Activated T-cell treated with anti-CD3 and anti-CD28 coated beads for 1 hour (primary cell): ENCODE measurements around the gene NDUFA12.

Source experiments
- DNase-seq: peaks from one replicate; pipeline ENCODE4 v3.0.0-alpha.2; 2020; ENCODE audit warnings: low read depth

Gene NDUFA12

GRCh38 chr12:94980577-94980976 lies 22.9 kb downstream of the NDUFA12 start:
- no peak for DNase-seq

- DNase-seq, result no peak
Measured at GRCh38 chr12:94979941-94980340, 23.6 kb downstream of the NDUFA12 start.

GRCh38 chr12:94977766-94978468 lies 25.6 kb downstream of the NDUFA12 start:
- no peak for DNase-seq

- DNase-seq, result no peak
Measured at GRCh38 chr12:94973221-94973620, 30.3 kb downstream of the NDUFA12 start.

- no peak for DNase-seq
Measured at GRCh38 chr12:94972795-94973194, 30.7 kb downstream of the NDUFA12 start.

GRCh38 chr12:94971923-94972322 lies 31.6 kb downstream of the NDUFA12 start:
- no peak for DNase-seq

- DNase-seq, result no peak
Measured at GRCh38 chr12:94970560-94970959, 32.9 kb downstream of the NDUFA12 start.

- DNase-seq, result no peak
Measured at GRCh38 chr12:94969424-94969823, 34.1 kb downstream of the NDUFA12 start.

GRCh38 chr12:94965982-94966630 lies 37.4 kb downstream of the NDUFA12 start:
- DNase-seq, result no peak

- no peak for DNase-seq
Measured at GRCh38 chr12:94963649-94964048, 39.8 kb downstream of the NDUFA12 start.

GRCh38 chr12:94962670-94963069 lies 40.8 kb downstream of the NDUFA12 start:
- DNase-seq, result no peak

GRCh38 chr12:94961911-94962310 lies 41.6 kb downstream of the NDUFA12 start:
- no peak for DNase-seq

GRCh38 chr12:94961256-94961824 lies 42.2 kb downstream of the NDUFA12 start:
- DNase-seq, result no peak

GRCh38 chr12:94957006-94957405 lies 46.5 kb downstream of the NDUFA12 start:
- no peak for DNase-seq

GRCh38 chr12:94954948-94955592 lies 48.4 kb downstream of the NDUFA12 start:
- no peak for DNase-seq

GRCh38 chr12:94954029-94954685 lies 49.3 kb downstream of the NDUFA12 start:
- DNase-seq, result no peak

GRCh38 chr12:94952325-94952724 lies 51.2 kb downstream of the NDUFA12 start:
- no peak for DNase-seq

- no peak for DNase-seq
Measured at GRCh38 chr12:94951071-94951934, 52.2 kb downstream of the NDUFA12 start.

GRCh38 chr12:94948232-94948810 lies 55.2 kb downstream of the NDUFA12 start:
- DNase-seq, result no peak

- DNase-seq, result no peak
Measured at GRCh38 chr12:94942663-94943062, 60.8 kb downstream of the NDUFA12 start.

- no peak for DNase-seq
Measured at GRCh38 chr12:94941440-94941862, 62.0 kb downstream of the NDUFA12 start.
